GM12801 (cell line): ENCODE data around the gene PTPN14.

Source experiments
- TF ChIP-seq, protein P1 (sequence below): IDR thresholded peaks from one replicate; pipeline ENCODE4 v1.5.1; 2011; ENCODE audit warnings: control low read depth; ENCODE audit not compliant: insufficient read length; ENCODE audit errors: extremely low read depth

Gene PTPN14

DNA sequence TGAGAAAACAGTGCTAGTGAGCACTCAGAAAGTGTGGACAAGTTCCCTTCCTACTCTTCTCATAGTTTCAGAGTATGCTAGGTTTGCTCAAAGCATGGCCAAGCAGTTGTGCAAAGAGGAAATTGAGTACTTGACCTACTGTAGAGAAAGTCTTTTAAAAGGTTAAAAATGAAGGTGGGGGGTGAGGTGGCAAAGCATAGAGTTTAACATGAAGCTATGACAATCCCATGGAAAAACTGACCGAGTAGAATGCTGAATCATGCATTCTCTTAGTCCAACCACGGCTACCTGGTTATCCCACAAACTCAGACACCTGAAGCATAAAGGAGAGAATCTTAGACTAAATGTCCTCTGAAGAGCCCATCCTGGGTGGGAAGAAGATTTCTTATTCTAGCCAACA is 79.9 kb downstream of the PTPN14 start:
- TF ChIP-seq, protein P1, sequence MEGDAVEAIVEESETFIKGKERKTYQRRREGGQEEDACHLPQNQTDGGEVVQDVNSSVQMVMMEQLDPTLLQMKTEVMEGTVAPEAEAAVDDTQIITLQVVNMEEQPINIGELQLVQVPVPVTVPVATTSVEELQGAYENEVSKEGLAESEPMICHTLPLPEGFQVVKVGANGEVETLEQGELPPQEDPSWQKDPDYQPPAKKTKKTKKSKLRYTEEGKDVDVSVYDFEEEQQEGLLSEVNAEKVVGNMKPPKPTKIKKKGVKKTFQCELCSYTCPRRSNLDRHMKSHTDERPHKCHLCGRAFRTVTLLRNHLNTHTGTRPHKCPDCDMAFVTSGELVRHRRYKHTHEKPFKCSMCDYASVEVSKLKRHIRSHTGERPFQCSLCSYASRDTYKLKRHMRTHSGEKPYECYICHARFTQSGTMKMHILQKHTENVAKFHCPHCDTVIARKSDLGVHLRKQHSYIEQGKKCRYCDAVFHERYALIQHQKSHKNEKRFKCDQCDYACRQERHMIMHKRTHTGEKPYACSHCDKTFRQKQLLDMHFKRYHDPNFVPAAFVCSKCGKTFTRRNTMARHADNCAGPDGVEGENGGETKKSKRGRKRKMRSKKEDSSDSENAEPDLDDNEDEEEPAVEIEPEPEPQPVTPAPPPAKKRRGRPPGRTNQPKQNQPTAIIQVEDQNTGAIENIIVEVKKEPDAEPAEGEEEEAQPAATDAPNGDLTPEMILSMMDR: no peak

DNA sequence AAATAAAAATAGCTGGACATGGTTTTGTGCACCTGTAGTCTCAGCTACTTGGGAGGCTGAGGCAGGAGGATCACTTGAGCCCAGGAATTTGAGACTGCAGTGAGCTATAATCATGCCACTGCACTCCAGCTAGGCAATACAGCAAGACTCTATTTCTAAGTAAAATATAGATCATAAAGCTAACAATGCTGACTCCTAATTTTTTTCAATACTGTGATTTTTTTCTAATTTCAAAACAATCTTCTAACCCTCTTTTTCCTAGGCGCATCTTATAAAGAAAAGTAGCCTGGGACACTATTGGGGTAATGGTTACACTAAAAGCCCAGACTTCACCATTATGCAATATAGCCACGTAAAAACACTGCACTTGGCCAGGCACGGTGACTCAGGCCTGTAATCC is 81.3 kb downstream of the PTPN14 start:
- TF ChIP-seq, protein P1: no peak

DNA sequence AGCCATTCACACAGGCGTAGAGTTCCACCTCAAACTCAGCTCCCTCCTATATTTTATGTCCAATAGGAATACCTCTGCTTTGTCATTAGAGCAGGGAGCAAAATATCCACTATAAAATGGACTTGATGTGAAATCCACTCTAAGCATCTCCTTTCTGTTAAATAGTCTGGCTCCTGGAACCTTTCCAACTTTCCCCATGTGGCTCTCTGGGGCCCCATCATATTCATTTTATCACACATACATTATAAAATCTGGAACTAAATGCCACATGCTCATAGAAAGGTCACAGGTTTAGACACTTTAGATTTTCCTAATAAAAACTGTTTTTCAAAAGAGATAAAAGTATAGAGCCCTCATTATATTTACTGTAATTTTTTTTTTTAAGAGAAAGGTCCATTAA is 82.1 kb downstream of the PTPN14 start:
- TF ChIP-seq, protein P1: no peak

DNA sequence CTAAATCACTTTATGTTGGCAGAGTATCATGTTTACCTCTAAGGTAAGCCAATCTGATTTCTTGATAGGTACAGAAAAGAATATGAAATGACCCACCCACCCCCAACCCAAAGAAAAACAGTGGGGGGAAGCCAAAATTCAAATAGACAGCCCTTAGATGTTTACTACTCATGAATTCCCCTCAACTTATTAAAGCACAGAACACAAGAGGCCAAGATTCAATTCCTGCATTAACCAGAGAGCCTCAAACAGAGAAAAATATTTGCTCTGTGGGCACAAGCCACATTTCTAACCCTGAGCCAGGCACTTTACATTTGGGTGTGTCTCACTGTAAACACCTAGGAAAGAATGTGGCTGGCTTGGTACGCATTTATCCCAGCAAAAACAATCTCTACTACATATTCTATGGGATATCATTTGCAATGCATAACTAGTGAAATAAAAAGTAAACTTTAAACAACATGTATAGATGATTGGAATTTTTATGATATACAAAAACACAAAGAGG is 84.3 kb downstream of the PTPN14 start:
- TF ChIP-seq, protein P1: no peak

DNA sequence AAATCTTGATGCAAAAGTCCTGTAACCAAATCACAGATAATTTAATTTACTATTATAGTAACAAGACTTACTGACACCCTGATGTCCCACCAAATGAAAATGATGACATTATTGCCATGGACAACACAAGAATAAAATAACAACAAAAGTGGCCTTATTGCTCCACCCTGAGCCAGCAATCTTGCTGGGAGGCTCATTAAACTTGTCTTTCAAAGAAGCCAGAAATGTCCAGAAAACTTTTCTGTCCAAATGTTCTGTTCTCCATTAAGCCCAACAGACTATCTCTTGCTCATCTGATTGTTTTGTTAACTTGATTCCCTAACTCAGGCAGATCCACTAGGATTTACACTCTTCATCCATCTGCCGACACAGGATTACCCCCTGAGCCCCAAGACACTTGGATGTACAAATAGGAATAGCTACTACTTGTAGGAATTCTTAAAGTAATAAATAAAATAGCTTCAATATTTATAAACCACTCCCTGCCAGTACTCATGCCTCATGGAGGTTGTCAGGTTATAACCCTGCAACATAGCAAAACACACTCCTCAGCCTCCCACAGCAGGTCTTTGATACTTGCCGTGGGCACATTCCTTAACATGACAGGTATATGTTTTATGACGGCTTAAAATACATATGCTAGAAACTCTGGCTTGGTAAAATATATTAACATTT is 84.9 kb downstream of the PTPN14 start:
- TF ChIP-seq, protein P1: no peak

DNA sequence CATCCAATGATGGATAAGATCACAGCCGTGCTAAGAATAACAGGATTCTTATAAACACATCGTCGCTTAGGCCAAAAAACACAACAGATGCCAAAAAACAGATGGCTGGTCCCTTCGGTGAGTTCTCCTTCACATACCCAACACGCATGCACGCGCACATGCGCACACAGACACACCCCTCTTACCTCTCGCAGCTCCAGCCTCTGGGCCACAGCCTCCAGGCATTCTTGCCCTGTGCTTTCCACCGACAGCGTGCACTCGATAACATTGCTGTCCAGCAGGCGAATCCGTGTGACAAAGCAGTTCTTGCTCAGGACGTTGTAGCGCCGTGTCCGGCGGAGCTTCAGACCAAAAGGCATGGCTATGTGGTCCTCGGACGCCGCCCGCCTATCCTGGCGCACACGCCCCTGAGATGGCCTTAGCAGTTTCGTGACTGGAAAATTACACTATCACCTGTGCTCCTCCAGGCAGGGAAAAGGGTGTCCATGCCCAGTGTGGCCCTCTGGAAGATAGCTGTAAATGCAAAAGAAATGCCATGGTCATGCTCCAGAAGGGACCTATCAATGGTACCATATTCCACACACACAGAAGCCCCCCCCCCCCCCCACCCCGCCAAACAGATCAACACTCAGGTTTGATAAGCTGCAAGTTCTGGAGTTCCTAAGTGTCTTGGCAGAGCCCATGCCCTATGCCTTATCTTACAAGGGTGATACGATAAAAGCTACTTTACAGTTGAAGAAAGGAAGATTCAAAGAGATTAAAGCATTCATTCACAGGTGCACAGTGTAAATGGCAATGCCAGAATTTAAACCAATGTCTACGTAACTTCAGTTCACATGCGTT is 86.7 kb downstream of the PTPN14 start:
- TF ChIP-seq, protein P1: no peak

DNA sequence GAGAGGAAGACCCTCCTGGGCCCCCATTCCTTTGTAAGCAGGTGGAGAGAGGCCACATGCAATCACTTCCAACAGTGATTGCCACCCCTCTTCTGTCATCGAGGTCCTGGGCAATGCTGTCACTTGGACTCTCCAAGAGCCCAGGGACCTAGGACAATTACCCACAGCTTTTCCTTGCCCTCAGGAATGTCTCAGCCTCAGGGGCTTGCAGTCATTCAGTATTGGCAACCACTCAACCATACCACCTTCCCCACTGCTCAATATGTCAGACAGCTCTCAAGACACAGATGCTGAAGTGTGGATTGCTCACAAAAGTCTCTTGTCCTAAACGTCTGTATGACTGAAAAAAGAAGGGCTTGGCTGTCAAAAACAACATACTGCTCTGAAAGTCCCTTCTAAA is 87.8 kb downstream of the PTPN14 start:
- TF ChIP-seq, protein P1: no peak
